PC-3 (cell line): ENCODE results near the gene FSTL4. TPM values are rescaled to one million over a fixed set of nuclear protein-coding genes. Genes with fewer than 3 reads are reported as not detected.

Source experiments
- ATAC-seq: fragments of 200-7000 bp; cut with Tn5 transposase; 2 replicates; pipeline ENCODE4 v1.9.1; 2020; ENCODE audit warnings: mild to moderate bottlenecking, moderate library complexity
- BruUV-seq: library from RNA; stranded (reverse); fragments of 400-500 nt; replicated peaks from 2 replicates; lab custom pipeline; 2021; lab: Mats Ljungman, UMichigan
- CTCF ChIA-PET: fragments of 300-600 bp; sonication (Branson Sonifier 250); formaldehyde crosslinking; loops from one replicate; lab custom pipeline; 2022; ENCODE audit warnings: antibody characterized with exemption; lab: Charles Lee
- POLR2A ChIA-PET: fragments of 300-600 bp; sonication (Branson Sonifier 250); formaldehyde crosslinking; loops from one replicate; lab custom pipeline; 2022; ENCODE audit warnings: antibody characterized with exemption; ENCODE audit not compliant: unreplicated experiment; lab: Charles Lee
- DNase-seq: peaks from one replicate; pipeline ENCODE4 v3.0.0-alpha.2; 2015
- H2AFZ ChIP-seq: fragments of 300-600 bp; sonication (generic); 2 replicates; pipeline ENCODE4 v1.6.0; 2016; ENCODE audit warnings: antibody characterized with exemption, low read length
- H3F3A ChIP-seq: fragments of 300-600 bp; sonication (generic); one replicate; pipeline ENCODE4 v1.6.0; 2017; ENCODE audit warnings: antibody characterized with exemption, low read length, control low read depth, mild to moderate bottlenecking; ENCODE audit not compliant: unreplicated experiment
- H3K27ac ChIP-seq: fragments of 300-600 bp; sonication (generic); 2 replicates; pipeline ENCODE4 v1.5.1; 2016; ENCODE audit warnings: mild to moderate bottlenecking, low read length
- H3K27me3 ChIP-seq: fragments of 300-600 bp; sonication (generic); 2 replicates; pipeline ENCODE4 v1.6.1; 2016; ENCODE audit warnings: low read length, mixed read lengths
- H3K36me3 ChIP-seq: fragments of 300-600 bp; sonication (generic); 2 replicates; pipeline ENCODE4 v1.6.1; 2016; ENCODE audit warnings: low read depth, mixed run types, low read length, mixed read lengths
- H3K4me1 ChIP-seq: fragments of 300-600 bp; sonication (generic); 2 replicates; pipeline ENCODE4 v1.5.1; 2016; ENCODE audit warnings: low read length; ENCODE audit not compliant: insufficient read depth
- H3K4me2 ChIP-seq: fragments of 300-600 bp; sonication (generic); 2 replicates; pipeline ENCODE4 v1.6.0; 2016; ENCODE audit warnings: low read length
- H3K4me3 ChIP-seq: fragments of 300-600 bp; sonication (generic); 2 replicates; pipeline ENCODE4 v1.5.1; 2016; ENCODE audit warnings: mild to moderate bottlenecking, low read length, mixed read lengths
- H3K79me2 ChIP-seq: fragments of 300-600 bp; sonication (generic); 2 replicates; pipeline ENCODE4 v1.6.1; 2017; ENCODE audit warnings: low read length, mixed read lengths
- H3K9ac ChIP-seq: fragments of 300-600 bp; sonication (generic); 2 replicates; pipeline ENCODE4 v1.6.0; 2016; ENCODE audit warnings: mild to moderate bottlenecking, low read length
- H3K9me2 ChIP-seq: fragments of 300-600 bp; sonication (generic); replicated peaks from 2 replicates; pipeline ENCODE4 v1.6.1; 2016; ENCODE audit warnings: mixed run types, low read length, mixed read lengths
- H3K9me3 ChIP-seq: fragments of 300-600 bp; sonication (generic); 2 replicates; pipeline ENCODE4 v1.6.1; 2016; ENCODE audit warnings: low read length, mixed read lengths
- H4K20me1 ChIP-seq: fragments of 300-600 bp; sonication (generic); 2 replicates; pipeline ENCODE4 v1.6.1; 2016; ENCODE audit warnings: low read length, mixed read lengths
- EZH2 ChIP-seq: fragments of 300-600 bp; sonication (generic); IDR thresholded peaks from one replicate; pipeline ENCODE4 v1.6.1; 2017; ENCODE audit warnings: antibody characterized with exemption, mild to moderate bottlenecking, low read length; ENCODE audit not compliant: unreplicated experiment
- EZH2phosphoT487 ChIP-seq: fragments of 300-600 bp; sonication (generic); IDR thresholded peaks from 2 replicates; pipeline ENCODE4 v1.6.1; 2018; ENCODE audit warnings: mild to moderate bottlenecking, antibody characterized with exemption, low read length, borderline replicate concordance
- intact Hi-C: fragments of 100-400 bp; cut with micrococcal nuclease; formaldehyde crosslinking; loops from 2 replicates; pipeline ENCODE4 v1.9.0; 2023
- total RNA-seq: library from RNA; depleted of rRNA; stranded (reverse); fragments of >200 nt; gene quantifications from 2 replicates; pipeline ENCODE4 v1.2.3, GENCODE V29; 2014
- TF ChIP-seq, protein P1 (sequence below): fragments of 300-600 bp; sonication (generic); conservative IDR thresholded peaks from 2 replicates; pipeline ENCODE4 v1.5.1; 2017; ENCODE audit warnings: antibody characterized with exemption, low read depth, mild to moderate bottlenecking, low read length

Gene FSTL4
- total RNA-seq, 1 experiment from 2014 or later: 4.2 TPM

GRCh38 chr5:133341296-133341695 lies 271.0 kb downstream of the FSTL4 start:
- no TSS peak for BruUV-seq

GRCh38 chr5:133340822-133341221 lies 271.5 kb downstream of the FSTL4 start:
- TF ChIP-seq, protein P1, sequence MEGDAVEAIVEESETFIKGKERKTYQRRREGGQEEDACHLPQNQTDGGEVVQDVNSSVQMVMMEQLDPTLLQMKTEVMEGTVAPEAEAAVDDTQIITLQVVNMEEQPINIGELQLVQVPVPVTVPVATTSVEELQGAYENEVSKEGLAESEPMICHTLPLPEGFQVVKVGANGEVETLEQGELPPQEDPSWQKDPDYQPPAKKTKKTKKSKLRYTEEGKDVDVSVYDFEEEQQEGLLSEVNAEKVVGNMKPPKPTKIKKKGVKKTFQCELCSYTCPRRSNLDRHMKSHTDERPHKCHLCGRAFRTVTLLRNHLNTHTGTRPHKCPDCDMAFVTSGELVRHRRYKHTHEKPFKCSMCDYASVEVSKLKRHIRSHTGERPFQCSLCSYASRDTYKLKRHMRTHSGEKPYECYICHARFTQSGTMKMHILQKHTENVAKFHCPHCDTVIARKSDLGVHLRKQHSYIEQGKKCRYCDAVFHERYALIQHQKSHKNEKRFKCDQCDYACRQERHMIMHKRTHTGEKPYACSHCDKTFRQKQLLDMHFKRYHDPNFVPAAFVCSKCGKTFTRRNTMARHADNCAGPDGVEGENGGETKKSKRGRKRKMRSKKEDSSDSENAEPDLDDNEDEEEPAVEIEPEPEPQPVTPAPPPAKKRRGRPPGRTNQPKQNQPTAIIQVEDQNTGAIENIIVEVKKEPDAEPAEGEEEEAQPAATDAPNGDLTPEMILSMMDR: no peak
- TF ChIP-seq EZH2 (no peak), EZH2phosphoT487 (no peak)
- H3K27me3 ChIP-seq: no peaks in the 10 kb centered on the region

More at GRCh38 chr5:133341296-133341695, 271.0 kb downstream of the FSTL4 start:
- H3K4me3 ChIP-seq: no peak overlapping the region
- H3K9me3 ChIP-seq: no peaks in the 10 kb centered on the region
- no peak for ATAC-seq
- no peaks in the 10 kb centered on the region for H3K79me2 ChIP-seq
- TF ChIP-seq EZH2 (no peak), EZH2phosphoT487 (no peak)
- TF ChIP-seq, protein P1: no peak
- no peak overlapping the region for H2AFZ ChIP-seq
- DNase-seq: no peak
- no peaks in the 10 kb centered on the region for H3F3A ChIP-seq
- no peaks in the 10 kb centered on the region for H3K9me2 ChIP-seq
- H3K4me2 ChIP-seq: no peak overlapping the region
- no peak overlapping the region for H3K27ac ChIP-seq
- intact Hi-C loops: no loop called here
- H3K4me1 ChIP-seq: no peaks in the 10 kb centered on the region
- ChIA-PET CTCF (interaction anchor here (0.9 kb wide), 1 partner anchor 21 kb away, joined by 3 read pairs; no protein-coding TSS in a partner anchor), POLR2A (no interaction called here)
- H3K36me3 ChIP-seq: no peaks in the 10 kb centered on the region
- H3K9ac ChIP-seq: no peak overlapping the region
- H3K27me3 ChIP-seq: no peaks in the 10 kb centered on the region
- H4K20me1 ChIP-seq: no peaks in the 10 kb centered on the region

DNA sequence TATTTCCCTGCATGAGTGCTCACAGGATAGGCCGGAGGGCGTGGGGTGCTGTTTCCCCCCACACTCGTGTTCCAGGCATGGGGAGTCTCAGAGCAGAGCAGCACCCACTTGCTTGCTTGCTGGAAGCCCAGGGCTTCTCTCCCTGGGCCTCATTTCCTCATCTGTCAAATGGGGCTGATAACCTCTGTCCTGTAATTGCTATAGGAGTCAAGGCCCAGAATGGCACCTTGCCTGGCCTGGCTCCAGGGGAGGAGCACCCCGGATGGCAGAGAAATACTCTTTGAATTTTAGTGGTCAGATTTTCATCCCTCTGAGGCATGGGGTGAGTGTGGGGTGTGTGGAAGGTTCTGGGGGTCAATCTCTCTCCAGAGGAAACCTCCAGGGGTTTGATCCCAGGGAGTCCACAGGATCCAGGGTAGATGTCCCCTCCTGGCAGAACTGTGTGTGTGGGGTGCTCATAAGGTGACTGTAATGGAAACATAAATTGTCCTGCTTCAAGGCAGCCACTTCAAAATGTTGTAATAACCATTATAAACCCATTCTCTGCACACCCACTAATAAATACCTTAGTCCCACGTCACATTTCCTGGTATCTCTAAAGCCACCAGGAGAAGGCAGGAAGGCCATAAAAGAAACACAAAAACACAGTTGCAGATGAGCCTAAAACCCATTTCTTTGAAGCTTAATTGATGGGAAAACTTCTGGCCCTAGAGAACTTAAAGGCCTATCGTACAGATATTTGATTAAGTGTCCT lies 272.2 kb downstream of the FSTL4 start:
- H3F3A ChIP-seq: no peaks in the 10 kb centered on the region
- H3K79me2 ChIP-seq: no peaks in the 10 kb centered on the region
- no peaks in the 10 kb centered on the region for H3K9me2 ChIP-seq
- H3K4me3 ChIP-seq: no peak overlapping the region
- no peaks in the 10 kb centered on the region for H3K27me3 ChIP-seq
- no peak overlapping the region for H3K9ac ChIP-seq
- no peak overlapping the region for H3K27ac ChIP-seq
- BruUV-seq: no TSS peak
- H4K20me1 ChIP-seq: no peaks in the 10 kb centered on the region
- no peaks in the 10 kb centered on the region for H3K36me3 ChIP-seq
- ChIA-PET CTCF (interaction anchor here (0.6 kb wide), 1 partner anchor 10 kb away, joined by 3 read pairs; no protein-coding TSS in a partner anchor), POLR2A (no interaction called here)
- DNase-seq: peak; percentile 2
- TF ChIP-seq EZH2phosphoT487: no peak
- TF ChIP-seq EZH2: no peak
- TF ChIP-seq, protein P1: no peak
- H2AFZ ChIP-seq: no peak overlapping the region
- no peaks in the 10 kb centered on the region for H3K9me3 ChIP-seq
- peak; percentile 45 for ATAC-seq
- intact Hi-C loops: no loop called here
- H3K4me2 ChIP-seq: no peak overlapping the region
- H3K4me1 ChIP-seq: no peaks in the 10 kb centered on the region

More at GRCh38 chr5:133340822-133341221, 271.5 kb downstream of the FSTL4 start:
- no peaks in the 10 kb centered on the region for H3K79me2 ChIP-seq
- H3K4me3 ChIP-seq: no peak overlapping the region
- no peak overlapping the region for H2AFZ ChIP-seq
- no peak overlapping the region for H3K27ac ChIP-seq
- H3K4me1 ChIP-seq: no peaks in the 10 kb centered on the region
- H3K9me3 ChIP-seq: no peaks in the 10 kb centered on the region
- DNase-seq (no peak), ATAC-seq (no peak)
- no peaks in the 10 kb centered on the region for H4K20me1 ChIP-seq
- H3K9ac ChIP-seq: no peak overlapping the region
- H3K36me3 ChIP-seq: no peaks in the 10 kb centered on the region
- intact Hi-C loops: no loop called here
- no peaks in the 10 kb centered on the region for H3K9me2 ChIP-seq
- no peaks in the 10 kb centered on the region for H3F3A ChIP-seq
- no TSS peak for BruUV-seq
- no peak overlapping the region for H3K4me2 ChIP-seq
- POLR2A ChIA-PET: no interaction called here
- CTCF ChIA-PET: interaction anchor here (0.6 to 0.9 kb wide), 2 partner anchors 9 to 21 kb away, joined by 3 read pairs; no protein-coding TSS in a partner anchor
